G401.6 (cell line): ENCODE measurements around the gene PCSK1N.

Experiments
- FAIRE-seq: peaks from 2 replicates; lab custom pipeline; 2012; peaks lifted over from hg19 to GRCh38; lab: Jason Lieb, UNC

The PCSK1N gene

DNA sequence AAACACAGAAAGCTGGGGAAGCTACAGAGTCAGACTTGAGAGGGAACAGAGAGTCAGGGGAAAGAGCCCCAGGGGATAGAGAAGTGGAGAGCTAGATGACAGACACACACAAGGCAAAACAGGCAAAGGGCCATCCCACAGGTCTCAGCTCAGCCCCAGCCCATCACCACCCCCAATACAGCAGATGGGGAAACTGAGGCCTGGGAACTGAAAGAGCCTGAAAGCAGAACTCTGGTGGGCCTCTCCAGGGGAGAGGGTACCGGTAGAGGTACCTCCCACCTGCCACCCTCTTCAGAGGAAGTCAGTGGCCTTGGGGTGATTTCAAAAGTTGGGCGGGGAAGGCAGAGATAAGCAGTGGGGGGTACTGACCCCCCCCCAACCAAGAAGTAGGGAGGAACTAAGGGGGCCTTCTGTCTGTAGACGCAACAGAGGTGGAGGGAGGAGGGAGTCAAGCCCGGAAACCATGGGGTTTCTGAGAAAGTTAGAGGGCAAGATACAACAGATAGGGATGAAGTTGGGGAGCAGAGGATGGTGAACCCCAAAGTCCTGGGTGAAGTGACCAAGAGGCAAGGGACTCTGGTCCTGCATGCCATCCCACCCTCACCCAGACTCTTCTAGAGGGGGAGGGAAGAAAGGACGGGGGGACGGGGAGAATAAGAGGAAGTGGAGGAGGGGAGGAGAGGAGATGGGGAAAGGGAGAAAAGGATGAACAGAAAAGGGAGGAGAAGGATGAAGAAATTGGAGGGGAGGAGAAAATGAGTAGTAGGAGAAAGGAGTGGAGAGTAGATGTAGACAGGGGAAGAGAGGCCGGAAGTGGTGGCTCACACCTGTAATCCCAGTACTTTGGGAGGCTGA is 45.8 kb downstream of the PCSK1N start:
- FAIRE-seq: no peak

DNA sequence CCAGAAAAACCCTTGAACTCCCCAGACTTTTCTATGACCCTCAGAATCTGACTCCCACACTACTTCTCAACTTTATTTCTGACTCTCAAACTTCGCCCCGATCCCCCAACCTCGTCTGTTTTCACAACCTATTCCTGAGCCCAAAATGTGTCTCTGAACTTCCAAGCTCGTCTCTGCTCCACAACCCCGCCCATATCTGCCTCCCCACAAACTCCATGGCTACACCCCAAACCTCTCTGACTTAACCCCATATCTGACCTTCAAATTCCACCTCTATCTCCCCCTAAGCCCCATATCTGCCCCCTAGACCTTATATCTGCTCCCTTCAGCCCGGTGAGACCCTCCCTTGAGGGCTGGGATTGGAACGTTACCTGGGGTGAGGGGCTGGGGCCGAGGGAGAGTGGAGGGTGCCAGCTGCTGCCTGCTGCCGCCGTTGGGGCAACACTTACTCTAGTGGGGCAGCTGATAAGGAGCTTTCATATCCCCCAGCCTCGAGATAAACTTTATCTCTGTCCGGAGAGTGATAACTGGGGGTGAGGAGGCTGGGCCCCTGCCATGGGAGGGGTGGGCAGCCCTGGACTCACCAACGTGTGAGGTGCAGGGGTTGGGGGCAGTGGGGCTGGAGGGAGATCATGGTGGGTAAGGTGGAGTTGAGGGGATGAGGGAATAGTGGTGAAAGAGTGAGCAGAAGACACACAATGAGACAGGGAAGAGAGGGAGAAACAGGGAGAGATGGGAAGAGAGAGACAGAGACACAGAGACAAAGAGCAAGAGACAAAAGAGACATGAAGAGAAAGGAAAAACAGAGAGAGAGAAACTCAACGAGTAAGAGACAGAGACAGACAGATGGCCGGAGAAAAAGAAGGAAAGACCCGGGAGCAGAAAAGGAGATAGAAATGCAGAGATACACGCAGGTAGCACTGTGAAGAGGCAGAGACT is 47.6 kb downstream of the PCSK1N start:
- FAIRE-seq: no peak

DNA sequence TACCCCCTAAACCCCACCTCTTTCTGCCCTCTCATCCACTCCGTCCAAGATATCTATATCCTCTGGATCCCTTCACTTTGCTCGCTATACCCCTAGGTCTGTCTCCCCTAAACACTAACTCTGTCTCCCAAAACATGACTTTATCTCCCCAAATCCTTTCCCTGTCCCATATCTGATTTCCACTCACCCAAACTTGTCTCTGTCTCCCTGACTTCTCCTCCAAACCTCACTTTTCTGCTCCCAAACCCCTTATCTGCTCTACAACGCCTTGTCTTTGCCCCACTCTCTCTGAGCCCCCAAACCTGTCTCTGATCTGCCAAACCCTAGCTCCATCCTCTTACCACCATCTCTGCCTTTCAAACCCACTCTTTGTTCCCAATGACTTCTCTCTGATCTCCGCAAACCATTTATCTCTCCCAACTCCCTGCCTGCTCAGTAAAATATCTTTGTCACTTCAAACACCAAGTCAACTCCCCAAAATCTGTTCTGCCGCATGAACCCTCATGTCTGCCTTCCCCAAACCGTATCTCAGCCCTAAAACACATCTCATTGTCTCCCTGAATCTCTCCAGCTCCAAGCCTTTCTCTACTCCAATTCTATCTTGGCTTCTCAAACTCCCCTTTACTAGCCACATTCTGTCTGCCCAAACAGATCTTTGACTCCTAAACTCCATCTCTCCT is 48.4 kb downstream of the PCSK1N start:
- FAIRE-seq: no peak

DNA sequence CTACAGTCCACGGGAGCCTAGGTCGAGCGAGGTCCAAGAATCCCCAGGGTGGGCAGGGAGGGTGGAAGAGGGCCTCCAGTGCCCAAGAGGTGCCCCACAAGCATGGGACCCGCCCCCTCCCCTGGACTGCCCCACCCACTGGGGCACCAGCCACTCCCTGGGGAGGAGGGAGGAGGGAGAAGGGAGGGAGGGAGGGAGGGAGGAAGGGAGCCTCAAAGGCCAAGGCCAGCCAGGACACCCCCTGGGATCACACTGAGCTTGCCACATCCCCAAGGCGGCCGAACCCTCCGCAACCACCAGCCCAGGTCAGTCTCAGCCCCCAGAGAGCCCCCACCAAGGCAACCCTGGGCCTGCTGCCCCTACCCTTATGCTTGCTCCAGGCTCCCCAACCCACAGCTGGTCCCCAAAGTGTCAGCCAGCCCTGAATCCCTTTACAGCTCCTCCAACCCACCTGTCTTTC is 49.0 kb downstream of the PCSK1N start, which contains the start of gene GATA1:
TSS of gene GATA1 (plus strand) at position 250 of the 460 bp plus-strand sequence. CDS start 4,520 bp downstream, outside the sequence.
- no peak for FAIRE-seq

DNA sequence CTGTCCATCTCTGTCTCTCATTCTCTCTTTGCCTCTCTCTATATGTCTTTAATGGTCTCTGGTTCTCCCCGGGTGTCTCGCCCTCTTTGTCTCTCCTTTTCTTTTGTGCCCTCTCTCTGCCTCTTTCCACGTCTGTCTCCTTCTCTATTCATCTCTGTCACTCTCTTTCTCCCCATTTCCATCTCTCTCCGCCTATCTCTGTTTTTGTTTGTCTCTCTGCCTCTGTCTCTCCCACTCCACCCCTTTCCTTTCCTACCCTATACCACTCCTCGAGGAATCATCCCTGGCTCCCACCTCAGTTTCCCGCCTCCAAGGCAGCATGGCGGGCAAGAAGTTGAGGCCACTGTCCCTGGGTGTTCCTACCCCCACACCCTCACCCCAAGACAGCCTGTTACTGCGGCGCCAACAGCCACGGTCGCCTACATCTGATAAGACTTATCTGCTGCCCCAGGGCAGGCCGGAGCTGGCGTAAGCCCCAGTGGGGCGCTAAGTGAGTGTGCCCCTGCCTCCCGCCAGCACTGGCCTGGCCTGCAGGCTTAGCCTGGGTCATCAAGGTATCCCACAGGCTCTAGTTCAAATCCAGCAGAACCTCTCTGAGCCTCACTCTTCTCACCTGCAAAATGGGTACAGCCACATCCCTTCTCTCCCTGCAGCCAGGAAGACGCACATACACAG is 49.7 kb downstream of the PCSK1N start:
- no peak for FAIRE-seq

DNA sequence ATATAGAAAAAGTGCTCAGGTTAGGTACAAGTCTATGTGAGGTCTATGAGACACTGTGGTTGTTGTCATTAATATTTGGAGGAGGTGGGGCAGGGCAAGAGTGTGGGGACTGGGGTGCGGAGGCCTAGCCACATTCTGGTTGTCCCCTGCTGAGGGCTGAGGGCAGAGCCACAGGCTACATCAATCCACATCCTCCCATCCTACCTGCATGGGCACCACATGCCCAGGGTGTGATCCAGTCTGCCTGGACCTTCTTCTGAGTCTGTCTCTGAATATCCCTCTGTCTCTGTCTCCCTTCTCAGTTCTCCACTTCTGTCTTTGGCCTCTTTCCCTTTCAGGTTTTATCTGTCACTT is 50.2 kb downstream of the PCSK1N start:
- FAIRE-seq: no peak

DNA sequence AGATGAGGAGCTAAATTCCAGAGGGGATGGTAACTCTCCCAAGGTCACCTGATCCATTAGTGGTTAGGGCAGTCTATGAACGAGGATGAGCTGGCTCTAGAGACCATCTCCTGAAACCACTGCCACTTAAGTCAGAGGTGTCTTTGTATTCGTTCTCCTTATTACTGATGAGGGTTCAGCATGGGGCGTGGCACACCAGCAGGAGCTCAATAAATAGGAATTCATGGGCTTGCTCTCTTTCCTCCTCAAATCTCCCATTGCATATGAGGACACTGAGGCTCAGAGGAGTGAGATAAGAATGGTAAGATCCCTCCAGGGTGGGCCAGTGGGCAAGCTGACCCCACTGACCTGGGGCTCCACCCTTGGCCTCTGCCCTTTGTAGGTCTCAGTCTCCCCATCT is 50.7 kb downstream of the PCSK1N start:
- no peak for FAIRE-seq

DNA sequence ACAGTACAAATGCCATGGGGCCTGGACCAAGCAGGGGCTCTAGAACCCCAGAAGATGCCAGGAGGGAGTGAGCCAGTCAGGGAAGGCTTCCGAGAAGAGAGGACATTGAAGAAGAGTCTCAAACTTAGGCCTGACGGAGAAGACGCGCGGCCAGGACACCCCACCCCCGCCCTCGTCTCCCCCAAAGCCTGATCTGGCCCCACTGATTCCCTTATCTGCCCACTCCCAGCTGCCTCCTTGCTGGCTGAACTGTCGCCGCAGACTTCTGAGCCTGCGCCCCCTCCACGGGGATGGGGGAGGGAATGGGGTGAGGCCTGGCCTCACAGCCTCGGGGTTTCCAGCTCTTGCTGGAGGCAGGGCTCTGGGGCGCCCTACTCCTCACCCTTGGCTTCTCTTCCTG is 52.6 kb downstream of the PCSK1N start:
- no peak for FAIRE-seq

DNA sequence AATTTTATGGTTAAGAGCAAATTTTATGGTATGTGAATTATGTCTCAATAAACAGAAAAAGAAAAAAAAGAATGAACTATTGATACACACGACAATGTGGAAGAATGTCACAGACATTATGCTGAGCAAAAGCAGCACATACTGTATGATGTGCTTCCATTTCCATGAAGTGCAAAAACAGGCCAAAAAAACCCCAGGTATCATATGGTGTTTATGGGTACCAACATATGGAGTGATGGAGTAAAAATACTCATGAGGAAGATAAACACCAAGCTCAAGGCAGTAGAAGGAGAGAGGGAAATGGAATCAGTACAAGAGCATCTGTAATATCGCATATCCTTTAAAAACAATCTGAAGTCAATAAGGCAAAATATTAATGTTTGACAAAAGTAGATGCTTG is 53.2 kb downstream of the PCSK1N start:
- no peak for FAIRE-seq

DNA sequence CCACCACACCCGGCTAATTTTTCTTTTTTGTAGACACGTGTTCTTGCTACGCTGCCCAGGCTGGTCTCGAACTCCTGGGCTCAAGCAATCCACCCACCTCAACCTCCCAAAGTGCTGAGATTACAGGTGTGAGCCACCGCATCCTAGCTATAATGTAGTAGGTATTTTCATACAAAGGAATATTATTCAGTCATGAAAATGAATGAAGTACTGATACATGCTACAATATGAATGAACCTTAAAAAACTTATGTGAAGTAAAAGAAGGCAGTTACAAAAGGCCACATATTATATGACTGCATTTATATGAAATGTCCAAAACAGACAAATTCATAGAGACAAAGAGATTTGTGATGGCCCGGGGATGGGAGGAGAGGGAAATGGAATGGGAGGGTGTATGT is 53.7 kb downstream of the PCSK1N start:
- no peak for FAIRE-seq
